GM19099 (cell line): ENCODE measurements around the gene PTGER1.
A peak's percentile ranks its signal among the peaks of the same experiment; 100 is the strongest.

Experiments used
- POLR2A ChIP-seq: IDR thresholded peaks from 3 replicates; pipeline ENCODE4 v1.6.1; 2011; ENCODE audit warnings: low read depth; ENCODE audit not compliant: insufficient read length; ENCODE audit errors: extremely low read depth

The PTGER1 gene

GRCh38 chr19:14510311-14511228 is 35.4 kb upstream of the PTGER1 start:
- no peak for TF ChIP-seq POLR2A

- no peak for TF ChIP-seq POLR2A
These were observed 32.8 kb upstream of the PTGER1 start for GRCh38 chr19:14507704-14508542.

- no peak for TF ChIP-seq POLR2A
These were observed 30.5 kb upstream of the PTGER1 start for GRCh38 chr19:14505488-14506239.

GRCh38 chr19:14503285-14503684 is 28.1 kb upstream of the PTGER1 start:
- TF ChIP-seq POLR2A: no peak

GRCh38 chr19:14502334-14503092 is 27.4 kb upstream of the PTGER1 start:
- no peak for TF ChIP-seq POLR2A

- TF ChIP-seq POLR2A: no peak
These were observed 22.2 kb upstream of the PTGER1 start for GRCh38 chr19:14497228-14497921.

- no peak for TF ChIP-seq POLR2A
These were observed 21.7 kb upstream of the PTGER1 start for GRCh38 chr19:14496834-14497227.

- peak; percentile 38 for TF ChIP-seq POLR2A
These were observed 21.1 kb upstream of the PTGER1 start, which contains the start of gene GIPC1 for GRCh38 chr19:14496029-14496833. Gene GIPC1 (minus strand): TSS chr19:14496127. CDS start chr19:14482976, 13,151 bp downstream.

- TF ChIP-seq POLR2A: no peak
These were observed 20.5 kb upstream of the PTGER1 start for GRCh38 chr19:14495672-14496028.

- no peak for TF ChIP-seq POLR2A
These were observed 19.9 kb upstream of the PTGER1 start for GRCh38 chr19:14494910-14495671.

GRCh38 chr19:14494411-14494810 is 19.3 kb upstream of the PTGER1 start:
- no peak for TF ChIP-seq POLR2A

GRCh38 chr19:14492756-14493337 is 17.7 kb upstream of the PTGER1 start:
- no peak for TF ChIP-seq POLR2A
